Brain microvascular endothelial cell (primary cell): ENCODE measurements around the gene NUDT3.
"Not testable (repeated sequence)": the region's sequence is repeated elsewhere in the genome, so short reads cannot be mapped to it uniquely, and the experiment has no call there.

ENCODE experiments used
- DNase-seq: peaks from one replicate; pipeline ENCODE4 v3.0.0-alpha.2; 2020
- H3K27ac ChIP-seq: fragments of 250-450 bp; sonication (Bioruptor Pico); 2 replicates; pipeline ENCODE4 v1.5.1; 2020; ENCODE audit warnings: mild to moderate bottlenecking, moderate library complexity
- H3K27me3 ChIP-seq: fragments of 250-450 bp; sonication (Bioruptor Pico); replicated peaks from 2 replicates; pipeline ENCODE4 v1.5.1; 2020; ENCODE audit warnings: mild to moderate bottlenecking
- H3K36me3 ChIP-seq: fragments of 250-450 bp; sonication (Bioruptor Pico); replicated peaks from 2 replicates; pipeline ENCODE4 v1.5.1; 2020; ENCODE audit warnings: mild to moderate bottlenecking
- H3K4me3 ChIP-seq: 2 replicates; pipeline ENCODE4 v1.5.1; 2011; ENCODE audit warnings: low read depth, mild to moderate bottlenecking, control low read depth, low read length, moderate library complexity
- CTCF ChIP-seq: IDR thresholded peaks from 2 replicates; pipeline ENCODE4 v1.5.1; 2011; ENCODE audit warnings: low read depth, mild to moderate bottlenecking, moderate library complexity, low read length, control low read depth, inconsistent platforms; ENCODE audit errors: missing control alignments
- in situ Hi-C: cut with HindIII; loops from 2 replicates; pipeline ENCODE4 v1.10.0; 2017; ENCODE audit warnings: low sequenced_read_pairs, low pct_ligation_motif_present

The NUDT3 gene

GRCh38 chr6:34370361-34370760 lies 22.1 kb downstream of the NUDT3 start:
- in situ Hi-C loops: no loop called here

GRCh38 chr6:34369385-34369784 lies 23.1 kb downstream of the NUDT3 start:
- no peak overlapping the region for H3K27ac ChIP-seq
- no peaks in the 10 kb centered on the region for H3K27me3 ChIP-seq
- H3K4me3 ChIP-seq: no peak overlapping the region
- in situ Hi-C loops: no loop called here
- H3K36me3 ChIP-seq: no peaks in the 10 kb centered on the region
- TF ChIP-seq CTCF: no peak
- DNase-seq: no peak

More at GRCh38 chr6:34370361-34370760, 22.1 kb downstream of the NUDT3 start:
- no peak for TF ChIP-seq CTCF
- H3K27me3 ChIP-seq: no peaks in the 10 kb centered on the region
- H3K36me3 ChIP-seq: no peaks in the 10 kb centered on the region
- no peak overlapping the region for H3K27ac ChIP-seq
- DNase-seq: no peak
- no peak overlapping the region for H3K4me3 ChIP-seq

GRCh38 chr6:34366639-34366921 lies 25.9 kb downstream of the NUDT3 start:
- no peak overlapping the region for H3K27ac ChIP-seq
- H3K36me3 ChIP-seq: no peaks in the 10 kb centered on the region
- no peaks in the 10 kb centered on the region for H3K27me3 ChIP-seq
- no peak overlapping the region for H3K4me3 ChIP-seq
- no peak for DNase-seq
- in situ Hi-C loops: no loop called here
- TF ChIP-seq CTCF: no peak

- H3K4me3 ChIP-seq, H3K36me3 ChIP-seq, H3K27me3 ChIP-seq, in situ Hi-C loops: not testable (repeated sequence)
- peak overlapping the region; percentile 31 for H3K27ac ChIP-seq
- peak; percentile 81 for DNase-seq
Measured at GRCh38 chr6:34365781-34366638, 26.5 kb downstream of the NUDT3 start.

GRCh38 chr6:34363681-34364075 lies 28.8 kb downstream of the NUDT3 start:
- H3K4me3 ChIP-seq, DNase-seq, H3K27ac ChIP-seq, in situ Hi-C loops, H3K36me3 ChIP-seq, H3K27me3 ChIP-seq: not testable (repeated sequence)

GRCh38 chr6:34362909-34363680 lies 29.4 kb downstream of the NUDT3 start:
- H3K27ac ChIP-seq: no peak overlapping the region
- no peak overlapping the region for H3K4me3 ChIP-seq
- H3K36me3 ChIP-seq: no peaks in the 10 kb centered on the region
- no peak for TF ChIP-seq CTCF
- in situ Hi-C loops: no loop called here
- no peak for DNase-seq
- H3K27me3 ChIP-seq: no peaks in the 10 kb centered on the region
